ENCODE data around the gene RALGPS1. TPM values are rescaled to one million over a fixed set of nuclear protein-coding genes. Genes with fewer than 3 reads are reported as not detected.

Gene RALGPS1
- total and polyA plus RNA-seq, 2 experiments from 2014 or later, result 13.1 to 22.1 TPM

- Histone ChIP-seq H3K27me3 (no peaks in the 10 kb centered on the region), H3K36me3 (replicated peaks; ENCODE audit: insufficient read depth, low read depth) (no peaks in the 10 kb centered on the region), H3K4me1 (ENCODE audit: insufficient read depth) (peaks cover 8% of the 10 kb centered on the region), H3K79me2 (no peaks in the 10 kb centered on the region), H3K4me3 (no peak overlapping the region), H4K20me1 (ENCODE audit: insufficient read depth, poor library complexity, severe bottlenecking) (no peaks in the 10 kb centered on the region), H3K27ac (no peak overlapping the region), H3K9me3 (ENCODE audit: low read depth) (no peaks in the 10 kb centered on the region), H3K9me2 (replicated peaks; ENCODE audit: insufficient read depth) (no peaks in the 10 kb centered on the region), H3K4me2 (no peak overlapping the region), H2AFZ (no peak overlapping the region)
- DNase-seq (ENCODE audit: low spot score), result no peak
- 94% methylated on average over 1 of the region's 1 CpG for WGBS (ENCODE audit: low lambda C conversion rate, missing lambda C conversion rate)
- no peak for TF ChIP-seq EZH2phosphoT487 (IDR thresholded peaks at IDR 0.05; ENCODE audit: low read depth, severe bottlenecking, unreplicated experiment)
- TF ChIP-seq EZH2 (IDR thresholded peaks at IDR 0.05; ENCODE audit: borderline replicate concordance), result no peak
- TF ChIP-seq CTCF (IDR thresholded peaks at IDR 0.05; ENCODE audit: poor library complexity), result no peak
Measured at GRCh38 chr9:126983767-126984166, 69.2 kb downstream of the RALGPS1 start.

- no peak for DNase-seq (ENCODE audit: low spot score)
- no peaks in the 10 kb centered on the region for H3K9me2 ChIP-seq (replicated peaks; ENCODE audit: insufficient read depth)
- no peaks in the 10 kb centered on the region for H4K20me1 ChIP-seq (ENCODE audit: insufficient read depth, poor library complexity, severe bottlenecking)
- no peaks in the 10 kb centered on the region for H3K9me3 ChIP-seq (ENCODE audit: low read depth)
- no peaks in the 10 kb centered on the region for H3K79me2 ChIP-seq
- no peak overlapping the region for H3K4me2 ChIP-seq
- no peak overlapping the region for H3K4me3 ChIP-seq
- no peaks in the 10 kb centered on the region for H3K27me3 ChIP-seq
- 95% methylated on average over 3 of the region's 3 CpGs for WGBS (ENCODE audit: low lambda C conversion rate, missing lambda C conversion rate)
- H3K4me1 ChIP-seq (ENCODE audit: insufficient read depth), result peaks cover 8% of the 10 kb centered on the region
- no peak overlapping the region for H2AFZ ChIP-seq
- H3K36me3 ChIP-seq (replicated peaks; ENCODE audit: insufficient read depth, low read depth), result no peaks in the 10 kb centered on the region
- TF ChIP-seq EZH2phosphoT487 (IDR thresholded peaks at IDR 0.05; ENCODE audit: low read depth, severe bottlenecking, unreplicated experiment) (no peak), CTCF (IDR thresholded peaks at IDR 0.05; ENCODE audit: poor library complexity) (no peak), EZH2 (IDR thresholded peaks at IDR 0.05; ENCODE audit: borderline replicate concordance) (no peak)
- no peak overlapping the region for H3K27ac ChIP-seq
Measured at GRCh38 chr9:126984969-126985368, 70.4 kb downstream of the RALGPS1 start.

GRCh38 chr9:126985870-126986498 lies 71.4 kb downstream of the RALGPS1 start:
- WGBS (ENCODE audit: low lambda C conversion rate, missing lambda C conversion rate), result 78% methylated on average over 7 of the region's 7 CpGs
- DNase-seq (ENCODE audit: low spot score), result peak; percentile 35
- Histone ChIP-seq H3K36me3 (replicated peaks; ENCODE audit: insufficient read depth, low read depth) (no peaks in the 10 kb centered on the region), H3K4me1 (ENCODE audit: insufficient read depth) (peaks cover 8% of the 10 kb centered on the region), H3K4me3 (no peak overlapping the region), H3K27ac (peak overlapping the region; percentile 52), H4K20me1 (ENCODE audit: insufficient read depth, poor library complexity, severe bottlenecking) (no peaks in the 10 kb centered on the region), H3K9me3 (ENCODE audit: low read depth) (no peaks in the 10 kb centered on the region), H3K27me3 (no peaks in the 10 kb centered on the region), H3K9me2 (replicated peaks; ENCODE audit: insufficient read depth) (no peaks in the 10 kb centered on the region), H3K79me2 (no peaks in the 10 kb centered on the region), H3K4me2 (no peak overlapping the region), H2AFZ (no peak overlapping the region)
- TF ChIP-seq CTCF (IDR thresholded peaks at IDR 0.05; ENCODE audit: poor library complexity) (no peak), EZH2phosphoT487 (IDR thresholded peaks at IDR 0.05; ENCODE audit: low read depth, severe bottlenecking, unreplicated experiment) (no peak), EZH2 (IDR thresholded peaks at IDR 0.05; ENCODE audit: borderline replicate concordance) (no peak)
